Body of pancreas (tissue), 4 donors: ENCODE data around the gene CCDC188. TPM values are rescaled to one million over a fixed set of nuclear protein-coding genes. Genes with fewer than 3 reads are reported as not detected.

Experiments used
- ATAC-seq: fragments of 150-250 bp; one replicate; pipeline ENCODE4 v1.9.1; 2016
- DNase-seq, 4 donors: peaks; one replicate each; pipeline ENCODE4 v3.0.0-alpha.2; 2019
- H3K27ac ChIP-seq, 4 donors: fragments of 200-600 bp; sonication (generic); 1 replicate in 3 of 4; 2 replicates in 1 of 4; pipeline versions ENCODE4 v1.5.1 to v1.6.1; 2016 to 2019; ENCODE audit warnings: mild to moderate bottlenecking in 1 of 4, mixed read lengths in 1 of 4, moderate library complexity in 1 of 4
- H3K27me3 ChIP-seq, 2 donors: fragments of 200-600 bp; sonication (generic); one replicate each; pipeline ENCODE4 v1.6.0; 2016; ENCODE audit warnings: mild to moderate bottlenecking in 1 of 2
- H3K36me3 ChIP-seq, 2 donors: fragments of 200-600 bp; sonication (generic); replicated peaks in 1 of 2; 2 replicates each; pipeline ENCODE4 v1.5.1; 2016; ENCODE audit warnings: low read depth in 2 of 2; ENCODE audit not compliant: insufficient read depth in 1 of 2
- H3K4me1 ChIP-seq: fragments of 200-600 bp; sonication (generic); one replicate; pipeline ENCODE4 v1.6.0; 2016
- H3K4me3 ChIP-seq, 2 donors: fragments of 200-600 bp; sonication (generic); 1 replicate in 1 of 2; 2 replicates in 1 of 2; pipeline ENCODE4 v1.5.1; 2016 to 2019
- H3K9me3 ChIP-seq, 3 donors: fragments of 200-600 bp; sonication (generic); 1 replicate in 2 of 3; 2 replicates in 1 of 3; pipeline ENCODE4 v1.5.1; 2016
- POLR2A ChIP-seq, 3 donors: fragments of 450-650 bp; IDR thresholded peaks; one replicate each; pipeline ENCODE4 v1.6.1; 2016; ENCODE audit warnings: antibody characterized with exemption in 3 of 3, mild to moderate bottlenecking in 2 of 3
- WGBS, 2 donors: methylation state at CpG; one replicate each; pipeline ENCODE4 v1.1.5; 2017; 5-methylcytosine and 5-hydroxymethylcytosine counted together
- intact Hi-C: fragments of 100-400 bp; cut with DNase I; formaldehyde crosslinking; loops from one replicate; pipeline ENCODE4 v1.15.1; 2023
- total RNA-seq, 2 donors: library from RNA; depleted of rRNA; stranded (reverse); fragments of >200 nt; gene quantifications; one replicate each; pipeline ENCODE4 v1.1.0, GENCODE V29; 2016
- TF ChIP-seq, protein P1 (sequence below), 7 experiments: fragments of 450-650 bp in 4 of 7; fragments of 200-600 bp in 3 of 7; sonication (generic) in 3 of 7; IDR thresholded peaks; one replicate each; pipeline ENCODE4 v1.5.1; 2016 to 2019; ENCODE audit warnings: antibody characterized with exemption in 7 of 7

The CCDC188 gene
- total RNA-seq, 2 donors from 2014 or later = not detected

DNA sequence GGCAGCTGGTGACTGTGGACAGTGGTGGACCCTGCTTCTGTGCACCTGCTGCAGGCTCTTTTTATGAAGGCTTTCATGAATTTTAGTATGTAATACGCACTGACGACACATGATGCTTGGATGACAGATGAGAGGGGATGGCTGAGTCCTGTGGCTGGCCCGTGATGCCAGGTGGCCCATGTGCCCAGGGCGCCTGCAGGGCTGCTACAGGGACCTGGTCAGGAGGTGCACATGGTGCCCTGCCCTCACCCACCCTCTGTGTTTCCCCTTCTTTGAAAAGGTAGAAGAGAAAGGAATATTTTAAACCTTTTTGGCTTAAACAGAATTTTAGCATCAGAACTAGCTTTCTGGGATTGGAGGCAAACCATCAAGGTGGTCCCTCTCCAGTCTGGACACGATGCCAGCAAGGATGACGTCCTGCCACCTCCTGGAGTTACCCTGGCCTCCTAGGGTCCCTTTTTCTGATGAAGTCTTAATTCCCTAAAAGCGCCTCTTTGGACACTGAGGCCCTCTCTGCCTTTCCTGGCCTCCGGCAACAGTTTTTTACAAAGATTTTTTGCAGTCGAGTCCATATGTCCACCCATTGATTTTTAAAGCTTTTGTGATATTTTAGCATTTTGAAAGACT lies 40.4 kb downstream of the CCDC188 start:
- H3K36me3 ChIP-seq = peaks cover 0 to 33% of the 10 kb centered on the region in 2 donors
- WGBS, 2 donors = 88 to 91% methylated on average over 9 of the region's 9 CpGs
- no peak for ATAC-seq

DNA sequence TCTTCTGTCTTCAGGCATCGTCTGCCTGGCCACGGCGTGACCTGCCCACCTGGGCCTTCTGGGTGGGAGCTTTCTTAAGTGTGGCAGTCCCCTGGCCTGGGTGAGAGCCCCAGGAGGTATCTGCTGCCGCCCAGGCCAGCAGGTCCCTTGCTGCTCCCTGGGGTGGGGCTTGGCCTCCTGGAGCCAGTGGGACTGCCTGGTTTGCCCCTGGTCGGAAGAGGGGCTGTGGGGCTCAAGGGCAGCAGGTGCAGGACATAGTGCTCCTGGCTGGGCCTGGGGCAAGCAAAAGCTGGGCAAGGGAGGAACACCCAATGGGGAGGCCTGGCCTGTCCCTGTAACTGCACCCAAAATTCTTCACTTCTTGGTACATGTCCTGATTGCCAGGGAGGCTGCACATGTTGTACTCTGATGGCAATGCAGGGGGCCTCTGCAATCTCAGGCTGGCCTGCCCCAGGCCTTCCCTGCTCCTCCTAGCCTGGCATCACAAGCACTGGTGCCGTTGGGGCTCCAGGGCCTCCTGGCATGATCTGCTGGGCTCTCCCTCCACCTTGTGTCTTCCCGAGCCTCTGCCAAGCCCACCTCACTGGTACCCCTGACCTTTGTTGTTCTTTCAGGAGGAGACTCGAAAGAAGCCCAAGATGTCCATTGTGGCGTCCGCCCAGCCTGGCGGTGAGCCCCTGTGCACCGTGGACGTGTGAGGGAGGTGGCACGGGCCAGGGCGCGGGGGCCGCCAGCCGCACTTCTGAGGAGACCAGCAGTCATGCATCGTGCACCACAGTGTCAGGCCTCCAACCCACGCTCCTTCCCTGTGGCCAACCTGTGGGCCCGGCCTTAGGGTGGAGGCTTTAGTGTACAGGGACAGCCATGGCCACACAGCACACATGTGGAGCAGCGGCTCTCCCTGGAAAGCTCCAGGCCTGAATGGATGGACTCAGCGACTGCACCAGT lies 41.2 kb downstream of the CCDC188 start:
- ATAC-seq = no peak
- peaks cover 0 to 36% of the 10 kb centered on the region in 2 donors for H3K36me3 ChIP-seq
- intact Hi-C loops = no loop called here

More for the DNA sequence above, 40.4 kb downstream of the CCDC188 start:
- H3K27me3 ChIP-seq = no peaks in the 10 kb centered on the region
- H3K4me3 ChIP-seq = no peak overlapping the region
- H3K9me3 ChIP-seq = no peaks in the 10 kb centered on the region
- intact Hi-C loops = no loop called here
- H3K4me1 ChIP-seq = peaks cover 40% of the 10 kb centered on the region
- H3K27ac ChIP-seq = peak overlapping the region in 1 of 4 donors; percentile 42
- no peak for TF ChIP-seq POLR2A (IDR thresholded peaks at IDR 0.05)
- TF ChIP-seq, protein P1, sequence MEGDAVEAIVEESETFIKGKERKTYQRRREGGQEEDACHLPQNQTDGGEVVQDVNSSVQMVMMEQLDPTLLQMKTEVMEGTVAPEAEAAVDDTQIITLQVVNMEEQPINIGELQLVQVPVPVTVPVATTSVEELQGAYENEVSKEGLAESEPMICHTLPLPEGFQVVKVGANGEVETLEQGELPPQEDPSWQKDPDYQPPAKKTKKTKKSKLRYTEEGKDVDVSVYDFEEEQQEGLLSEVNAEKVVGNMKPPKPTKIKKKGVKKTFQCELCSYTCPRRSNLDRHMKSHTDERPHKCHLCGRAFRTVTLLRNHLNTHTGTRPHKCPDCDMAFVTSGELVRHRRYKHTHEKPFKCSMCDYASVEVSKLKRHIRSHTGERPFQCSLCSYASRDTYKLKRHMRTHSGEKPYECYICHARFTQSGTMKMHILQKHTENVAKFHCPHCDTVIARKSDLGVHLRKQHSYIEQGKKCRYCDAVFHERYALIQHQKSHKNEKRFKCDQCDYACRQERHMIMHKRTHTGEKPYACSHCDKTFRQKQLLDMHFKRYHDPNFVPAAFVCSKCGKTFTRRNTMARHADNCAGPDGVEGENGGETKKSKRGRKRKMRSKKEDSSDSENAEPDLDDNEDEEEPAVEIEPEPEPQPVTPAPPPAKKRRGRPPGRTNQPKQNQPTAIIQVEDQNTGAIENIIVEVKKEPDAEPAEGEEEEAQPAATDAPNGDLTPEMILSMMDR (IDR thresholded peaks at IDR 0.05) = no peak
- no peak for DNase-seq

DNA sequence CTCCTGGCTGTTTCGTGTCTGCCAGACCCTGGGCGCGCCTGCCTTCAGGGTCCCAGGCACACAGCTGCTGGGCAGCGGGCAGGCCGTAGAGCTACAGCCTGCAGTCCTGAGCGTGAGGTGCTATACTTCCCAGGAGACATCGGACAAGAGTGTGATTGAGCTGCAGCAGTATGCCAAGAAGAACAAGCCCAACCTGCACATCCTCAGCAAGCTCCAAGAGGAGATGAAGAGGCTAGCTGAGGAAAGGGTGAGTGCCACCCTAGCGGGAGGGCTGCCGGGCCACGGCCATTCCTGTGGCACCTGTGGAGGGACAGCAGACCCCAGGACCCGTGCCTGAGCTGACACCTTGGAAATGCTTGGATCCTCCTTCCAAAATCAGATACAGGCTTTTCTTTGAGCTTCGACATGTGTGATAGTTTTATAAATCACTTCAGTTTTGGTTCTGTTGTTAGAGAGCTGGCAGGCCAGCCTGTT lies 42.1 kb downstream of the CCDC188 start:
- no peaks in the 10 kb centered on the region for H3K9me3 ChIP-seq
- DNase-seq (no peak), ATAC-seq (no peak)
- H3K27me3 ChIP-seq = no peaks in the 10 kb centered on the region
- peaks cover 25% of the 10 kb centered on the region for H3K4me1 ChIP-seq
- H3K4me3 ChIP-seq = no peak overlapping the region
- peaks cover 0 to 35% of the 10 kb centered on the region in 2 donors for H3K36me3 ChIP-seq
- intact Hi-C loops = no loop called here
- TF ChIP-seq POLR2A (IDR thresholded peaks at IDR 0.05) = no peak
- 89 to 93% methylated on average over 10 to 12 of the region's 12 CpGs for WGBS, 2 donors
- H3K27ac ChIP-seq = no peak overlapping the region

More for the DNA sequence above, 41.2 kb downstream of the CCDC188 start:
- peaks cover 34% of the 10 kb centered on the region for H3K4me1 ChIP-seq
- no peaks in the 10 kb centered on the region for H3K9me3 ChIP-seq
- no peak overlapping the region for H3K27ac ChIP-seq
- whole genome bisulfite sequencing, 2 donors = 88 to 92% methylated on average over 7 to 21 of the region's 23 CpGs
- no peaks in the 10 kb centered on the region for H3K27me3 ChIP-seq
- TF ChIP-seq, protein P1 (IDR thresholded peaks at IDR 0.05) = no peak
- H3K4me3 ChIP-seq = no peak overlapping the region
- DNase-seq = no peak

DNA sequence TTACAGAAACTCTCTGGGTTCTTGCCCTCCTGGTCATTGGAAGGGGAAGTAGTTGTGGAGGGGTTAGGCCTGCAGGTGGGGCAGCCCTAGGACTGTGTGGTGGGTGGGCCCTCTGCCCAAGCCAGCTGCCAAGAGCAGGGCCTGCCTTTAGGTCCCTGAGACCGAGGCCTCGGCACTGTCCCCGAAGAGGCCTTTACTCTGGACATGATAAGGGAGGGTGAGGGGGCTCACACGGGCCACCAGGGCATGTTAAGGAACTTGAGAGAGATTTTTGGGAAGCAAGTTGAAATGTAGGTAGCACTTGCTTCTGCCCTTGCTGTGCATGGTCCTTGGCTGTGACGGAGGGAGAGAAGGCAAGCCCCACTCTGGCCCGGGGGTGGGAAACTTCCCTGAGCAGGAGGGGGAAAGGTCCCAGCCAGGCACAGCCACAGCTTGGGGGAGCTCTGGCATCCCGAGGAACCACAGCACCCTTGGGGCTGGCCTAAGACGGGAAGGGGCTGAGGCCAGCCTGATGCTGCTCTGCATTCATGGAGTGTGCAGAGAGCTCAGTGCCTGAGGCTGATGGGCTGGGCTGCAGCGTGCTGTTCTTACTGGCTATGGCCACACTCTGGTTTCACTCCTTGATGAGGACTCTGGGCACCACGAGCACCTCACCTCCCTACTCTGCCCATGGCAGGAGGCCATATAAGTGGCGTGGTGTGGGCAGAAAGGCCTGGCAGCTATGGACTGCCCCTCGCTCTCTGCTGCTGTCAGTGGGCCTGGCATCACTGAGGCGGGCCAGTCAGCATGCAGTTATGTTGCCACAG lies 42.7 kb downstream of the CCDC188 start:
- H3K27me3 ChIP-seq = no peaks in the 10 kb centered on the region
- intact Hi-C loops = no loop called here
- no peak for TF ChIP-seq POLR2A (IDR thresholded peaks at IDR 0.05)
- TF ChIP-seq, protein P1 (IDR thresholded peaks at IDR 0.05) = no peak
- H3K9me3 ChIP-seq = no peaks in the 10 kb centered on the region
- ATAC-seq (no peak), DNase-seq (no peak)
- WGBS, 2 donors = 82 to 87% methylated on average over 8 to 13 of the region's 13 CpGs
- no peak overlapping the region for H3K27ac ChIP-seq
- no peak overlapping the region for H3K4me3 ChIP-seq
- peaks cover 0 to 35% of the 10 kb centered on the region in 2 donors for H3K36me3 ChIP-seq
- peaks cover 21% of the 10 kb centered on the region for H3K4me1 ChIP-seq
